ENCODE results near the gene BPGM. TPM values are rescaled to one million over a fixed set of nuclear protein-coding genes. Genes with fewer than 3 reads are reported as not detected.
"Not testable (repeated sequence)": the region's sequence is repeated elsewhere in the genome, so short reads cannot be mapped to it uniquely, and the experiment has no call there.

BPGM gene
- total RNA-seq, 1 donor from 2014 or later = 11.6 TPM

GRCh38 chr7:134685250-134685649 lies 38.6 kb downstream of the BPGM start:
- Mint-ChIP-seq H3K36me3 (ENCODE audit: unreplicated experiment) (peaks cover 2% of the 10 kb centered on the region), H3K4me3 (ENCODE audit: unreplicated experiment) (no peak overlapping the region), H3K4me1 (ENCODE audit: unreplicated experiment) (peaks cover 21% of the 10 kb centered on the region), H3K9me3 (ENCODE audit: unreplicated experiment) (no peaks in the 10 kb centered on the region), H3K27ac (ENCODE audit: unreplicated experiment) (no peak overlapping the region), H3K27me3 (ENCODE audit: unreplicated experiment) (no peaks in the 10 kb centered on the region)
- no peak for TF ChIP-seq CTCF (IDR thresholded peaks at IDR 0.05)
- DNase-seq (ENCODE audit: extremely low spot score, unreplicated experiment) = no peak

GRCh38 chr7:134686786-134687185 lies 40.1 kb downstream of the BPGM start:
- no peak overlapping the region for H3K27ac Mint-ChIP-seq (ENCODE audit: unreplicated experiment)

GRCh38 chr7:134689550-134689949 lies 42.9 kb downstream of the BPGM start:
- not testable (repeated sequence) for H3K27me3 Mint-ChIP-seq (ENCODE audit: unreplicated experiment); H3K4me3 Mint-ChIP-seq (ENCODE audit: unreplicated experiment); H3K9me3 Mint-ChIP-seq (ENCODE audit: unreplicated experiment); DNase-seq (ENCODE audit: extremely low spot score, unreplicated experiment); H3K36me3 Mint-ChIP-seq (ENCODE audit: unreplicated experiment)
- Mint-ChIP-seq H3K4me1 (ENCODE audit: unreplicated experiment) (peaks cover 64% of the 10 kb centered on the region), H3K27ac (ENCODE audit: unreplicated experiment) (peak overlapping the region; percentile 97)

More at GRCh38 chr7:134686786-134687185, 40.1 kb downstream of the BPGM start:
- H3K36me3 Mint-ChIP-seq (ENCODE audit: unreplicated experiment) = no peaks in the 10 kb centered on the region
- peak; percentile 70 for TF ChIP-seq CTCF (IDR thresholded peaks at IDR 0.05)
- H3K27me3 Mint-ChIP-seq (ENCODE audit: unreplicated experiment) = no peaks in the 10 kb centered on the region
- no peak overlapping the region for H3K4me3 Mint-ChIP-seq (ENCODE audit: unreplicated experiment)
- DNase-seq (ENCODE audit: extremely low spot score, unreplicated experiment) = no peak
- no peaks in the 10 kb centered on the region for H3K9me3 Mint-ChIP-seq (ENCODE audit: unreplicated experiment)
- H3K4me1 Mint-ChIP-seq (ENCODE audit: unreplicated experiment) = peaks cover 37% of the 10 kb centered on the region

- Mint-ChIP-seq H3K36me3 (ENCODE audit: unreplicated experiment) (no peaks in the 10 kb centered on the region), H3K4me1 (ENCODE audit: unreplicated experiment) (peaks cover 69% of the 10 kb centered on the region), H3K27me3 (ENCODE audit: unreplicated experiment) (no peaks in the 10 kb centered on the region), H3K27ac (ENCODE audit: unreplicated experiment) (peak overlapping the region; percentile 97), H3K9me3 (ENCODE audit: unreplicated experiment) (no peaks in the 10 kb centered on the region), H3K4me3 (ENCODE audit: unreplicated experiment) (peak overlapping the region; percentile 34)
- DNase-seq (ENCODE audit: extremely low spot score, unreplicated experiment) = no peak
- TF ChIP-seq CTCF (IDR thresholded peaks at IDR 0.05) = peak; percentile 82
Observed at GRCh38 chr7:134690016-134690415, 43.4 kb downstream of the BPGM start.

- Mint-ChIP-seq H3K4me3 (ENCODE audit: unreplicated experiment) (peak overlapping the region; percentile 24), H3K4me1 (ENCODE audit: unreplicated experiment) (peaks cover 77% of the 10 kb centered on the region)
Observed at GRCh38 chr7:134690614-134691504, 44.2 kb downstream of the BPGM start.

More at GRCh38 chr7:134690614-134691504, 44.2 kb downstream of the BPGM start:
- H3K27ac Mint-ChIP-seq (ENCODE audit: unreplicated experiment) = peak overlapping the region; percentile 97
- TF ChIP-seq CTCF (IDR thresholded peaks at IDR 0.05) = no peak
- no peak for DNase-seq (ENCODE audit: extremely low spot score, unreplicated experiment)
- no peaks in the 10 kb centered on the region for H3K27me3 Mint-ChIP-seq (ENCODE audit: unreplicated experiment)
- no peaks in the 10 kb centered on the region for H3K36me3 Mint-ChIP-seq (ENCODE audit: unreplicated experiment)
- no peaks in the 10 kb centered on the region for H3K9me3 Mint-ChIP-seq (ENCODE audit: unreplicated experiment)
